Gastroesophageal sphincter (tissue), 4 donors: ENCODE data around the gene GRID1. TPM values are rescaled to one million over a fixed set of nuclear protein-coding genes. Genes with fewer than 3 reads are reported as not detected.

Experiments
- ATAC-seq: fragments of 150-250 bp; one replicate; pipeline ENCODE4 v1.9.1; 2016; ENCODE audit warnings: mild to moderate bottlenecking, moderate library complexity
- H3K27ac ChIP-seq, 4 donors: fragments of 200-600 bp; sonication (generic) in 3 of 4; 1 replicate in 3 of 4; 2 replicates in 1 of 4; pipeline ENCODE4 v1.5.1; 2016 to 2019
- H3K27me3 ChIP-seq: fragments of 200-600 bp; sonication (generic); one replicate; pipeline ENCODE4 v1.5.1; 2019
- H3K36me3 ChIP-seq, 2 donors: fragments of 200-600 bp; sonication (generic); one replicate each; pipeline ENCODE4 v1.5.1; 2019; ENCODE audit warnings: control low read depth in 1 of 2
- H3K4me1 ChIP-seq, 3 donors: fragments of 200-600 bp; sonication (generic); 1 replicate in 2 of 3; 2 replicates in 1 of 3; pipeline ENCODE4 v1.5.1; 2016 to 2019; ENCODE audit warnings: control low read depth in 2 of 3
- H3K4me3 ChIP-seq, 2 donors: fragments of 200-600 bp; sonication (generic); one replicate each; pipeline ENCODE4 v1.5.1; 2019; ENCODE audit warnings: mild to moderate bottlenecking in 1 of 2, moderate library complexity in 1 of 2
- H3K9me3 ChIP-seq, 3 donors: fragments of 200-600 bp; sonication (generic); one replicate each; pipeline ENCODE4 v1.5.1; 2017 to 2019; ENCODE audit warnings: control low read depth in 2 of 3
- EP300 ChIP-seq: sonication (generic); formaldehyde crosslinking; IDR thresholded peaks from one replicate; pipeline ENCODE4 v1.6.1; 2017; ENCODE audit warnings: antibody characterized with exemption, mild to moderate bottlenecking
- POLR2A ChIP-seq, 2 donors: fragments of 450-650 bp; IDR thresholded peaks; one replicate each; pipeline ENCODE4 v1.6.1; 2017; ENCODE audit warnings: antibody characterized with exemption in 2 of 2, mild to moderate bottlenecking in 2 of 2, moderate library complexity in 1 of 2
- POLR2AphosphoS5 ChIP-seq: sonication (generic); formaldehyde crosslinking; IDR thresholded peaks from one replicate; pipeline ENCODE4 v1.6.1; 2017; ENCODE audit warnings: antibody characterized with exemption
- WGBS, 2 donors: methylation state at CpG; one replicate each; pipeline ENCODE4 v1.1.5; 2018; ENCODE audit warnings: low coverage in 1 of 2; 5-methylcytosine and 5-hydroxymethylcytosine counted together
- total RNA-seq, 4 donors: library from RNA; depleted of rRNA; stranded (reverse); fragments of >200 nt; gene quantifications; one replicate each; pipeline ENCODE4 v1.1.0, GENCODE V29; 2016
- TF ChIP-seq, protein P1 (sequence below), 4 experiments: fragments of 200-600 bp in 2 of 4; fragments of 450-650 bp in 2 of 4; sonication (generic) in 1 of 4; IDR thresholded peaks; one replicate each; pipeline ENCODE4 v1.5.1; 2017 to 2019; ENCODE audit warnings: antibody characterized with exemption in 4 of 4, mild to moderate bottlenecking in 2 of 4, moderate library complexity in 2 of 4

Gene GRID1
- total RNA-seq, 4 donors from 2014 or later, result 1.2 to 2.7 (median 1.7) TPM

DNA sequence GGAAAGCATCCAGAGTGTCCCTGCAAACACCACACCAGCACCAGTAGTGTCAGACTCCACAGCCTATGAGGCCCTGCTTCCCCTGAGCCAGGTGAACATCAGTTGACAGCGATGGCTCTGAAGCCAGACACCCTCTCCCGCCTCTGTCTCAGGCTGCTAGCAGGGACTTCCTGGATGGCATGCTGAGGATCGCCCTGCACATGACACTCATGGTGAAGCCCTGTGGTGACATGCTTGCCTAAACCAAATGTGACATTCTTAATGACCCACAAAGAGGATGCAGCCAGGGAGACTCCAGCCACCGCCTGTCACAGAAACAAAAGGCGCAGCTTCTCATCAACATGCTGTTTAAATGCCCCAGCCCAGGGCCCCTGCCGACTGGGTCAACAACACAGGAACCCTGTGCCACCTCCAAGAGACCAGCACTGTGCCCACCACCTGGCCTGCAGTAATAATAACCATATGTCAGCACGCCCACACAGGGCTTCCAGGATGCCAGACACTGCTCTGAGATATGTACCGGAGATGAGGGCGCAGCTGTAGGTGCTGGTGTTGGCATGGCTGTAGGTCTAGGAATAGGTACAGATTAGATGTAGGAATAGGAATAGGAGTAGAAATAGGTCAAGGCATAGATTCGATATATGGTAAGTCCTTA lies 81.3 kb downstream of the GRID1 start:
- TF ChIP-seq, protein P1, sequence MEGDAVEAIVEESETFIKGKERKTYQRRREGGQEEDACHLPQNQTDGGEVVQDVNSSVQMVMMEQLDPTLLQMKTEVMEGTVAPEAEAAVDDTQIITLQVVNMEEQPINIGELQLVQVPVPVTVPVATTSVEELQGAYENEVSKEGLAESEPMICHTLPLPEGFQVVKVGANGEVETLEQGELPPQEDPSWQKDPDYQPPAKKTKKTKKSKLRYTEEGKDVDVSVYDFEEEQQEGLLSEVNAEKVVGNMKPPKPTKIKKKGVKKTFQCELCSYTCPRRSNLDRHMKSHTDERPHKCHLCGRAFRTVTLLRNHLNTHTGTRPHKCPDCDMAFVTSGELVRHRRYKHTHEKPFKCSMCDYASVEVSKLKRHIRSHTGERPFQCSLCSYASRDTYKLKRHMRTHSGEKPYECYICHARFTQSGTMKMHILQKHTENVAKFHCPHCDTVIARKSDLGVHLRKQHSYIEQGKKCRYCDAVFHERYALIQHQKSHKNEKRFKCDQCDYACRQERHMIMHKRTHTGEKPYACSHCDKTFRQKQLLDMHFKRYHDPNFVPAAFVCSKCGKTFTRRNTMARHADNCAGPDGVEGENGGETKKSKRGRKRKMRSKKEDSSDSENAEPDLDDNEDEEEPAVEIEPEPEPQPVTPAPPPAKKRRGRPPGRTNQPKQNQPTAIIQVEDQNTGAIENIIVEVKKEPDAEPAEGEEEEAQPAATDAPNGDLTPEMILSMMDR (IDR thresholded peaks at IDR 0.05), result no peak
- TF ChIP-seq POLR2AphosphoS5 (no peak), POLR2A (IDR thresholded peaks at IDR 0.05) (no peak), EP300 (no peak)
- Histone ChIP-seq H3K27ac (no peak overlapping the region), H3K36me3 (no peaks in the 10 kb centered on the region), H3K9me3 (peaks cover 0 to 14% (median 0%) of the 10 kb centered on the region in 3 donors), H3K4me1 (no peaks in the 10 kb centered on the region), H3K4me3 (no peak overlapping the region), H3K27me3 (peaks cover 3% of the 10 kb centered on the region)
- ATAC-seq, result no peak
- 65 to 93% methylated on average over 3 to 6 of the region's 10 CpGs for WGBS, 2 donors

DNA sequence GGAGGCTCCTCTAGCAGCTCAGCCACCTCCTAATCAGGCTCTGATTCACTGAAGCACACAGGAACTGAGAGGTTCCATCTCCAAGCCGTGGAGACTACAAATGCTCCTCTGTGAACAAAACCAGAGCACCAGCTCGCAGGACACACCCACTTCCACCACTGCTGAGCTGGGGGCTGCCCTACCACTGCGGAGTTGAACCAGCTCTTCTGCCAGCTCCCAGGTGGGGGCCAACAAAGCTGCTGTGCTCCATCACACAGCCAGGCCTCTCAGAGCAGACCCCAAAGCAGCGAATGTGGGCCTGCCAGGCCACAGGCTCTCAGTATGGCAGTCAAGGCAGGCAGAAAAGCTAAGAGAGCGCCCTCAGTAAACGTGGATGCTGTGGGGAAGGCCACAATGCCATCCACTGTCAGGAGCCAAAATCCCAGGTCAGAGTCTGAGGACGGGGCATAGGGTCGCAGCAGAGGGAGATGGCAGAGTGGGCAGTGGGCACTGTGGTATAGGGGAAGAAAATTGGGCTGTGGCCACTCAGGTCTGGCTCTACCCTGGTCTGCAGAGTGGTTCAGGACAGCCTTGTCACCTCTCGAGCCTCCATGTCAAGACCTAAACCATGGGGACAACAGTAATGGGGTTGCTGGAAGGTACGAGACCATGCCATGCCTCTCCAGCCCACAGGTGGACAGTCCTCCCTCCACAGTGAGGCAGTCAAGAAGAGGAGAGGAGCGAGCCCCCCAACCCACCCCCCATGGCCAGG lies 82.1 kb downstream of the GRID1 start:
- no peak for ATAC-seq

DNA sequence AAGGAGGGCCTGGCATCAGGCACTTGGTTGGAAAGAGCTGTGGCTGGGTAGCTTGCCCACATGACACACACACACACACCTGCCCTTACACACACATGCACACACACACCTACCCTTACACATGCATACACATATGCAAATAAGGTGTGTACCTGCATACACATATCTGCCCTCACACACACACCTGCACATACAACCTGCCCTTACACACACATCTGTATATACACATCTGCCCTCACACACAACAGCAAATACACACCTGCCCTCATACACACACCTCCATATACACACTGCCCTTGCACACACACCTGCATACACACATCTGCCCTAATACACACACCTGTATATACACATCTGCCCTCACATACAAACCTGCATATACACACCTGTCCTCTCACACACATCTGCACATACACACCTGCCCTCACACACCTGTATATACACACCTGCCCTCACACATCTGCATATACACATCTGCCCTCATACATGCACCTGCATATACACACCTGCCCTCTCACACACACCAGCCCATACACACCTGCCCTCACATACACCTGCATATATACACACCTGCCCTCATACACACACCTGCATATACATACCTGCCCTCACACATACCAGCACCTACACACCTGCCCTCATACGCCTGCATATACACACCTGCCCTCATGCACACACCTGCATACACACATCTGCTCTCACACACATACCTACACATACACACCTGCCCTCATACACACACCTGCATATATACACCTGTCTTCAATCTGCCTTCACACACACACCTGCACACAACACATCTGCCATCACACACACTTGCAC lies 82.9 kb downstream of the GRID1 start:
- WGBS, 2 donors, result 50 to 77% methylated on average over 1 of the region's 1 CpG

More for the DNA sequence above, 82.1 kb downstream of the GRID1 start:
- Histone ChIP-seq H3K27ac (no peak overlapping the region), H3K4me1 (no peaks in the 10 kb centered on the region), H3K36me3 (no peaks in the 10 kb centered on the region), H3K9me3 (peaks cover 0 to 21% (median 0%) of the 10 kb centered on the region in 3 donors), H3K27me3 (peaks cover 3% of the 10 kb centered on the region), H3K4me3 (no peak overlapping the region)
- TF ChIP-seq POLR2A (IDR thresholded peaks at IDR 0.05), result no peak
- no peak for TF ChIP-seq EP300
- no peak for TF ChIP-seq POLR2AphosphoS5
- TF ChIP-seq, protein P1 (IDR thresholded peaks at IDR 0.05), result no peak
- WGBS, 2 donors, result 84% methylated on average over 2 of the region's 11 CpGs; no CpG with 5 or more reads in 1 of the 2 donors

DNA sequence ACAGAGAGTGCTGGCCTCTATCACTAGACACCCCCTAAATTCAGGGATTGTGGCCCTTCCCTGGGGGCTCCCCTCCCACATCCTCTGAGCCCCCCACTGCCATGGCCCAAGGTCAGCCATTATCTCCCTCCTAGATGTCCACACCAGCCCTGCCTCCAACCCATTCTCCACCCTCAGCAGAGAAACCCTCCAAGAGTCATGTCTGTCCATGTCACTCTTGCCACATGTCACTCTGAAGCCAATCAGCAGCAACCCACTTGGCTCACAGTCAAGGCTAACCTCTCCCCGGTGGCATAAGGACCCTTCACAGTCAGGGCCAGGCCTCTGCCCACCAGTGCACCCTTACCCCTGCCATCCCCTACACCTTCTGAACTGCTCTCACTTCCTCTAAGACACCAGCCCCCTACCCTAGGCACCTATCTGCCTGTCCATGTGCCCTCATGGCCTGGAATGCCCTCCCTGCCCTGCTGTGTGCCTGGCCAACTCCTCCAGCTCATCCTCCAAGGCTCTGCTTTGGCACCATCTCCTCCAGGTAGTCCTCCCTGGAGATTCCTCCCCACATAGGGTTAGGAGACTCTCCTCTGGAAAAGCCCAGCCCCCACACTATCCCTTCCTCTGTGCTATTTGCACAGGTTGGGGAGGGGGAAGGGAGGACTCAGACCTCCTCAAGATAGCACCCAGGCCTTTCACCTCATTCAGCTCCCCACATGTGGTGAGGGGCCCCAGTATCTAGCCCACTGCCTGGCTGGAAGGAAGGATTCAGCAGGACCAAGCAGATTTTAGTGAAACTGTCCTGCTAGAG lies 83.7 kb downstream of the GRID1 start:
- 100% methylated on average over 1 of the region's 1 CpG; no CpG with 5 or more reads in 1 of the 2 donors for WGBS, 2 donors
- TF ChIP-seq, protein P1 (IDR thresholded peaks at IDR 0.05), result no peak
- TF ChIP-seq POLR2A (IDR thresholded peaks at IDR 0.05) (no peak), EP300 (no peak), POLR2AphosphoS5 (no peak)
- no peak for ATAC-seq

More for the DNA sequence above, 82.9 kb downstream of the GRID1 start:
- H3K27me3 ChIP-seq, result peaks cover 3% of the 10 kb centered on the region
- H3K4me3 ChIP-seq, result no peak overlapping the region
- H3K9me3 ChIP-seq, result peaks cover 0 to 29% (median 0%) of the 10 kb centered on the region in 3 donors
- no peak for TF ChIP-seq POLR2AphosphoS5
- TF ChIP-seq, protein P1 (IDR thresholded peaks at IDR 0.05), result no peak
- no peak for TF ChIP-seq POLR2A (IDR thresholded peaks at IDR 0.05)
- TF ChIP-seq EP300, result no peak
- no peak for ATAC-seq
- H3K4me1 ChIP-seq, result no peaks in the 10 kb centered on the region
- no peaks in the 10 kb centered on the region for H3K36me3 ChIP-seq
- no peak overlapping the region for H3K27ac ChIP-seq

More for the DNA sequence above, 83.7 kb downstream of the GRID1 start:
- Histone ChIP-seq H3K4me3 (no peak overlapping the region), H3K27me3 (peaks cover 3% of the 10 kb centered on the region), H3K36me3 (no peaks in the 10 kb centered on the region), H3K4me1 (no peaks in the 10 kb centered on the region), H3K9me3 (peaks cover 0 to 30% (median 0%) of the 10 kb centered on the region in 3 donors), H3K27ac (no peak overlapping the region)
